KMS-11 (cell line): ENCODE measurements around the gene PON2.
"Not testable (repeated sequence)": the region's sequence is repeated elsewhere in the genome, so short reads cannot be mapped to it uniquely, and the experiment has no call there.

Experiments used
- H2AFZ ChIP-seq: fragments of 200-600 bp; sonication (generic); 2 replicates; pipeline ENCODE4 v1.6.1; 2016; ENCODE audit warnings: antibody characterized with exemption, mixed run types, low read depth
- H3K27ac ChIP-seq: fragments of 200-600 bp; sonication (generic); 2 replicates; pipeline ENCODE4 v1.6.1; 2016; ENCODE audit warnings: mild to moderate bottlenecking, mixed run types
- H3K27me3 ChIP-seq: fragments of 200-600 bp; sonication (generic); 2 replicates; pipeline ENCODE4 v1.6.1; 2017; ENCODE audit warnings: mild to moderate bottlenecking, low read depth, mixed run types, moderate library complexity; ENCODE audit not compliant: insufficient read depth
- H3K36me3 ChIP-seq: fragments of 200-600 bp; sonication (generic); 2 replicates; pipeline ENCODE4 v1.6.1; 2017; ENCODE audit warnings: mild to moderate bottlenecking, mixed run types; ENCODE audit not compliant: insufficient read depth
- H3K4me1 ChIP-seq: fragments of 200-600 bp; sonication (generic); 2 replicates; pipeline ENCODE4 v1.6.1; 2016; ENCODE audit warnings: mild to moderate bottlenecking, low read depth, mixed run types; ENCODE audit not compliant: poor library complexity, severe bottlenecking
- H3K4me2 ChIP-seq: fragments of 200-600 bp; sonication (generic); 2 replicates; pipeline ENCODE4 v1.7.0; 2016; ENCODE audit warnings: mild to moderate bottlenecking, mixed run types
- H3K4me3 ChIP-seq: fragments of 200-600 bp; sonication (generic); IDR thresholded peaks from 2 replicates; pipeline ENCODE4 v1.6.1; 2017; ENCODE audit warnings: low read depth, low read length, mixed read lengths; ENCODE audit not compliant: insufficient read depth
- H3K79me2 ChIP-seq: fragments of 200-600 bp; sonication (generic); 2 replicates; pipeline ENCODE4 v1.6.1; 2016; ENCODE audit warnings: low read depth, mixed run types; ENCODE audit not compliant: insufficient read depth
- H3K9ac ChIP-seq: fragments of 200-600 bp; sonication (generic); 2 replicates; pipeline ENCODE4 v1.6.1; 2016; ENCODE audit warnings: mild to moderate bottlenecking, mixed run types
- H4K20me1 ChIP-seq: fragments of 200-600 bp; sonication (generic); 2 replicates; pipeline ENCODE4 v1.6.1; 2016; ENCODE audit warnings: mild to moderate bottlenecking, mixed run types; ENCODE audit not compliant: insufficient read depth
- CTCF ChIP-seq: fragments of 200-600 bp; sonication (generic); conservative IDR thresholded peaks from 2 replicates; pipeline ENCODE4 v1.6.1; 2017; ENCODE audit warnings: low read depth, mild to moderate bottlenecking, antibody characterized with exemption, low read length, moderate library complexity, mixed read lengths

The PON2 gene

DNA sequence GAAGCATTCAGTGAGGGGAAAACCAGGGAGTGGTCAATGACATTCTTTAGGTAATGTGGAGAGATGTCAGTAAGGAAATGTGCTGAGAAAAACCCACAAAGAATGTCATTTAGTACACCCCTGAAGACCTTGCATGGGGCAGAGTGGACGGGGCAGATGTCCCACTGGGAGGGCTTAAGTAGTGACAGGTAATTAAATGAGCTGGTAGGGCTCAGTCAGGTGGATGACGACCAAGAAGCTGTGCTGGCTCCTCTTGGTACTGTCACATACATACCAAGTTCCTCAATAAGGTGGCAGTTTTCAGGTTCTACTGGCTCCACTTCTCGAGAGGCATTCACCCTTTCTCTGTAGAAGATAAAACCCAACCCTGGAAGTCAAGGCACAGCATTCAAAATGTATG lies 40.5 kb downstream of the PON2 start:
- TF ChIP-seq CTCF = no peak
- Histone ChIP-seq H3K4me1 (peaks cover 26% of the 10 kb centered on the region), H2AFZ (0 out of 2 replicates have a peak overlapping the region, but pooled peaks have one; percentile 7), H3K36me3 (no peaks in the 10 kb centered on the region; the same call in 1 of the 2 replicates), H3K4me3 (no peak overlapping the region), H3K9ac (no peak overlapping the region), H3K27me3 (no peaks in the 10 kb centered on the region), H3K79me2 (no peaks in the 10 kb centered on the region), H3K27ac (no peak overlapping the region), H3K4me2 (peak overlapping the region; percentile 63), H4K20me1 (no peaks in the 10 kb centered on the region)

DNA sequence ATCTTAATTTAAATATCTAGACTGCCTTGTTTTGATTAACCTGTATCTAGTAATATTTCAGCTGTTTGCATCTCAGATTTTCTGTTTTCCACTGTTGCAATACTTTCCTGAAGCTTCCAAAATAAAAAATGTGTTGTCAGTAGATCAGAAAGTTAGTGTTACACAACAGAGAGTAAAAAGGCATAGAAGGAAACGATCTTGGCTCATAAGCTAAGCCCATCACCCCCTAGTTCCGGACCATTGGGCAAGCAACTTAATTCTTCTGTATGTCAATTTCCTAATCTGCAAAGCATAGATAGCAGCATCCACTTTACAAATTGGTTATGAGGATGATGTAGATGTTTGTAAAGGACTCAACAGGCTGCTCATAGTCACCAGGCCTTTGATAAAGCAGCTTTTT lies 43.1 kb downstream of the PON2 start:
- no peaks in the 10 kb centered on the region for H3K27me3 ChIP-seq
- no peak overlapping the region for H3K27ac ChIP-seq
- no peaks in the 10 kb centered on the region for H3K79me2 ChIP-seq
- no peak overlapping the region for H3K9ac ChIP-seq
- H2AFZ ChIP-seq = no peak overlapping the region
- no peak for TF ChIP-seq CTCF
- H3K36me3 ChIP-seq = no peaks in the 10 kb centered on the region
- peaks cover 26% of the 10 kb centered on the region for H3K4me1 ChIP-seq
- H4K20me1 ChIP-seq = no peaks in the 10 kb centered on the region
- H3K4me2 ChIP-seq = no peak overlapping the region
- no peak overlapping the region for H3K4me3 ChIP-seq

- no peak overlapping the region for H2AFZ ChIP-seq
- H3K4me3 ChIP-seq = no peak overlapping the region
- no peaks in the 10 kb centered on the region for H3K27me3 ChIP-seq
- H3K9ac ChIP-seq = no peak overlapping the region
- H3K4me1 ChIP-seq = peaks cover 18% of the 10 kb centered on the region
- H3K36me3 ChIP-seq = no peaks in the 10 kb centered on the region
- no peak overlapping the region for H3K27ac ChIP-seq
- no peak overlapping the region for H3K4me2 ChIP-seq
- no peak for TF ChIP-seq CTCF
- H4K20me1 ChIP-seq = no peaks in the 10 kb centered on the region
- no peaks in the 10 kb centered on the region for H3K79me2 ChIP-seq
These were observed 45.3 kb downstream of the PON2 start for GRCh38 chr7:95389516-95389915.

- not testable (repeated sequence) for H3K4me3 ChIP-seq, H4K20me1 ChIP-seq, H2AFZ ChIP-seq, H3K4me1 ChIP-seq, H3K27ac ChIP-seq, H3K4me2 ChIP-seq, H3K27me3 ChIP-seq, H3K36me3 ChIP-seq, H3K79me2 ChIP-seq, H3K9ac ChIP-seq
These were observed 55.4 kb downstream of the PON2 start for GRCh38 chr7:95379457-95379856.

DNA sequence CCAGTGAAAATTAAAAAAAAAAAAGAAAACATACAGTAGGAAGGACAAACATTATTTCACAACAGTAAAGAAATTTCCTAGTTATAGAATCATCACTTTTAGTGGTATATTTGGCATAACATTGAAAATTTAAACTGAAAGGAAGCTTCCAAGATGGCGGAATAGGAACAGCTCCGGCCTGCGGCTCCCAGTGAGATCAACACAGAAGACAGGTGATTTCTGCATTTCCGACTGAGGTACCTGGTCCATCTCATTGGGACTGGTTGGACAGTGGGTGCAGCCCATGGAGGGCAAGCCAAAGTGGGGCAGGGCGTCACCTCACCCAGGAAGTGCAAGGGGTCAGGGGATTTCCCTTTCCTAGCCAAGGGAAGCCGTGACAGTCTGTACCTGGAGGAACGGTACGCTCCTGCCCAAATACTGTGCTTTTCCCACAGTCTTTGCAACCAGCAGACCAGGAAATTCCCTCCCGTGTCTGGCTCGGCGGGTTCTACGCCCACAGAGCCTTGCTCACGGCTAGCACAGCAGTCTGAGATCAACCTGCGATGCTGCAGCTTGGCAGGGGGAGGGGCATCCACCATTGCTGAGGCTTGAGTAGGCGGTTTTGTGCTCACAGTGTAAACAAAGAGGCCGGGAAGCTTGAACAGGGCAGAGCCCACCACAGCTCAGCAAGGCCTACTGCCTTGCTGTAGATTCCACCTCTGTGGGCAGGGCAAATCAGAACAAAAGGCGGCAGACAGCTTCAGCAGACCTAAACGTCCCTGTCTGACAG lies 58.0 kb downstream of the PON2 start:
- Histone ChIP-seq H3K79me2 (no peaks in the 10 kb centered on the region), H3K36me3 (no peaks in the 10 kb centered on the region), H3K4me2 (no peak overlapping the region), H3K27me3 (no peaks in the 10 kb centered on the region), H3K4me3 (no peak overlapping the region), H4K20me1 (no peaks in the 10 kb centered on the region), H3K27ac (no peak overlapping the region), H3K9ac (no peak overlapping the region), H3K4me1 (no peaks in the 10 kb centered on the region), H2AFZ (no peak overlapping the region)
- TF ChIP-seq CTCF = no peak
